Ascending aorta (tissue), 2 donors: ENCODE data around the gene CCDC110. TPM values are rescaled to one million over a fixed set of nuclear protein-coding genes. Genes with fewer than 3 reads are reported as not detected.

Experiments
- DNase-seq, 2 donors: peaks; one replicate each; pipeline ENCODE4 v3.0.0-alpha.2; 2019; ENCODE audit warnings: low spot score in 2 of 2
- H3K27ac ChIP-seq, 2 donors: fragments of 200-600 bp; sonication (generic); one replicate each; pipeline ENCODE4 v1.5.1; 2016 to 2017; ENCODE audit warnings: mild to moderate bottlenecking in 1 of 2
- H3K27me3 ChIP-seq: fragments of 200-600 bp; sonication (generic); one replicate; pipeline ENCODE4 v1.5.1; 2017
- H3K36me3 ChIP-seq, 2 donors: fragments of 200-600 bp; sonication (generic); one replicate each; pipeline ENCODE4 v1.5.1; 2016
- H3K4me1 ChIP-seq, 2 donors: fragments of 200-600 bp; sonication (generic); one replicate each; pipeline ENCODE4 v1.5.1; 2016 to 2017; ENCODE audit warnings: mild to moderate bottlenecking in 1 of 2
- H3K4me3 ChIP-seq, 2 donors: fragments of 200-600 bp; sonication (generic); one replicate each; pipeline ENCODE4 v1.5.1; 2016 to 2017; ENCODE audit warnings: mild to moderate bottlenecking in 1 of 2
- H3K9me3 ChIP-seq, 2 donors: fragments of 200-600 bp; sonication (generic); one replicate each; pipeline ENCODE4 v1.5.1; 2016
- CTCF ChIP-seq, 3 experiments: fragments of 200-600 bp in 2 of 3; fragments of 450-650 bp in 1 of 3; sonication (generic) in 2 of 3; IDR thresholded peaks; one replicate each; pipeline ENCODE4 v1.5.1; 2016 to 2019; ENCODE audit warnings: antibody characterized with exemption in 3 of 3, mild to moderate bottlenecking in 1 of 3, moderate library complexity in 1 of 3
- intact Hi-C: fragments of 100-400 bp; cut with DNase I; formaldehyde crosslinking; loops from one replicate; pipeline ENCODE4 v1.15.1; 2023
- total RNA-seq: library from RNA; depleted of rRNA; stranded (reverse); fragments of >200 nt; gene quantifications from one replicate; pipeline ENCODE4 v1.1.0, GENCODE V29; 2016

Gene CCDC110
- total RNA-seq, 1 donor from 2014 or later: not detected

GRCh38 chr4:185395956-185396723, 75.4 kb downstream of the CCDC110 start:
- peak; percentile 96 to 99 for DNase-seq
- H3K27ac ChIP-seq: peak overlapping the region; percentile 99 to 100
- peak overlapping the region; percentile 86 to 87 for H3K4me3 ChIP-seq
- no peaks in the 10 kb centered on the region for H3K27me3 ChIP-seq
- H3K36me3 ChIP-seq: no peaks in the 10 kb centered on the region
- H3K9me3 ChIP-seq: no peaks in the 10 kb centered on the region
- TF ChIP-seq CTCF (IDR thresholded peaks at IDR 0.05): no peak
- intact Hi-C loops: loop anchor here (1.0 to 10.0 kb wide), 5 partner anchors 29 to 199 kb away; partner anchors contain the start of genes CCDC110 and UFSP2
- peaks cover 2 to 13% of the 10 kb centered on the region in 2 donors for H3K4me1 ChIP-seq

DNA sequence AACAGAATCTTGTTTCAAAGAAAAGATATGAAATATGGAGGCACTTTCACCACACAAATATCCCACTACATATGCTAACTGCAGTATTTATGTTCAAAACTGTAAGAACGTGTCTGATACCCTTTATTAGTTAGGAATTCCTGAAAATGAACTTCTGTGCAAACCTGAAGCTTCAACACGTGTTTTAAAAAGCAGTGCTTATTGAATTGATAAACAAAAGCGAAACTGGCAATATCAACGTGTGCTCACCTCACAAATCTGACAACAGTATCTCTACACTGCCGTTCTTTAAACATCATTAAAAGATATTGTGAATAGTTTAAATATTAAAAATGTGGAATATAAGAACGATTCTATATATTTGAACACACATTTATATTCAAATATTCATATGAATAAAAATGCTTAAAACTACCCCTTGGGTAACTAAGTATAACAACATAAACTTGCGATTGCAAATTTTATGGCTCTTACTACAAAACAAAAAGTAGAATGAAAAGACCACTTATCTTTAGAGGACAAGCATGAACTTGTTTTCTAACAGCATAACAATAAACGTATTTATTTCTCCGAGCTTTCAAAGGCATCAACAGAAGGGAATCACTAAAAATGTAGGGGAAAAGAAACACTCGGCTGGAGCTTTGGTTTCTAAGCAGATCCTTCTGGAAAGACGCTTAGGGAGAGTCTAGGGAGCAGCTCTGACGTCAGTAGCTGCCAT, 76.1 kb downstream of the CCDC110 start, which contains the start of gene LRP2BP:
TSS of gene LRP2BP (minus strand) at position 687 of the 718 bp plus-strand sequence. CDS start 17,738 bp downstream, outside the sequence.
- Histone ChIP-seq H3K9me3 (no peaks in the 10 kb centered on the region), H3K4me1 (peaks cover 2 to 13% of the 10 kb centered on the region in 2 donors), H3K27ac (peak within 1 kb of the TSS; percentile 99 to 100), H3K27me3 (no peaks in the 10 kb centered on the region), H3K4me3 (peak within 1 kb of the TSS; percentile 86 to 87), H3K36me3 (no peaks in the 10 kb centered on the region)
- intact Hi-C loops: loop anchor here (2.0 to 10.0 kb wide), 2 partner anchors 37 to 199 kb away; no protein-coding TSS in a partner anchor
- no peak for DNase-seq
- TF ChIP-seq CTCF (IDR thresholded peaks at IDR 0.05): no peak

Other genes with a start within 250 kb of the CCDC110 start
- gene LRP2BP, start 75.8 kb downstream of the CCDC110 start, total RNA-seq: 0.53 TPM
- gene ANKRD37, start 74.9 kb downstream of the CCDC110 start, total RNA-seq: 1.9 TPM
- 8.6 TPM for gene UFSP2, start 45.8 kb downstream of the CCDC110 start, total RNA-seq
- 445 TPM for gene PDLIM3, start 63.8 kb upstream of the CCDC110 start, total RNA-seq